GM18498 (cell line): ENCODE measurements around the gene PIGU.
"Not testable (repeated sequence)": the region's sequence is repeated elsewhere in the genome, so short reads cannot be mapped to it uniquely, and the experiment has no call there.

Source experiments
- ATAC-seq: cut with Tn5 transposase; IDR thresholded peaks from one replicate; pipeline ENCODE4 v1.9.1; 2021; ENCODE audit warnings: mild to moderate bottlenecking, moderate library complexity; ENCODE audit not compliant: unreplicated experiment

Gene PIGU

GRCh38 chr20:34663213-34663943 is 13.5 kb downstream of the PIGU start:
- ATAC-seq: no peak

- ATAC-seq: not testable (repeated sequence)
Measured at GRCh38 chr20:34661811-34662210, 15.1 kb downstream of the PIGU start.

GRCh38 chr20:34658654-34659053 is 18.2 kb downstream of the PIGU start:
- ATAC-seq: not testable (repeated sequence)

- ATAC-seq: no peak
Measured at GRCh38 chr20:34654207-34654744, 22.6 kb downstream of the PIGU start.

GRCh38 chr20:34651200-34651599 is 25.7 kb downstream of the PIGU start:
- ATAC-seq: no peak

GRCh38 chr20:34647737-34648136 is 29.2 kb downstream of the PIGU start:
- ATAC-seq: no peak

- no peak for ATAC-seq
Measured at GRCh38 chr20:34644951-34645350, 31.9 kb downstream of the PIGU start.

- no peak for ATAC-seq
Measured at GRCh38 chr20:34644345-34644744, 32.5 kb downstream of the PIGU start.

- no peak for ATAC-seq
Measured at GRCh38 chr20:34643928-34644327, 33.0 kb downstream of the PIGU start.

- no peak for ATAC-seq
Measured at GRCh38 chr20:34642009-34642408, 34.9 kb downstream of the PIGU start.

- ATAC-seq: no peak
Measured at GRCh38 chr20:34639755-34640222, 37.1 kb downstream of the PIGU start.

- ATAC-seq: no peak
Measured at GRCh38 chr20:34638532-34638931, 38.4 kb downstream of the PIGU start.

GRCh38 chr20:34638039-34638292 is 38.9 kb downstream of the PIGU start:
- no peak for ATAC-seq

- ATAC-seq: no peak
Measured at GRCh38 chr20:34637245-34638038, 39.5 kb downstream of the PIGU start.

- ATAC-seq: no peak
Measured at GRCh38 chr20:34636648-34637047, 40.2 kb downstream of the PIGU start.

GRCh38 chr20:34634392-34634791 is 42.5 kb downstream of the PIGU start:
- ATAC-seq: no peak

GRCh38 chr20:34632870-34633452 is 43.9 kb downstream of the PIGU start:
- ATAC-seq: no peak

GRCh38 chr20:34629904-34630303 is 47.0 kb downstream of the PIGU start:
- ATAC-seq: no peak

GRCh38 chr20:34629342-34629741 is 47.5 kb downstream of the PIGU start:
- no peak for ATAC-seq

- ATAC-seq: no peak
Measured at GRCh38 chr20:34628026-34628425, 48.9 kb downstream of the PIGU start.

GRCh38 chr20:34627458-34627857 is 49.4 kb downstream of the PIGU start:
- no peak for ATAC-seq

- no peak for ATAC-seq
Measured at GRCh38 chr20:34626992-34627391, 49.9 kb downstream of the PIGU start.
